ENCODE data around the gene KRT35.
"Not testable (repeated sequence)": the region's sequence is repeated elsewhere in the genome, so short reads cannot be mapped to it uniquely, and the experiment has no call there.

The KRT35 gene

GRCh38 chr17:41434005-41434404 lies 46.9 kb downstream of the KRT35 start:
- Mint-ChIP-seq H3K36me3 (no peaks in the 10 kb centered on the region), H3K27ac (no peak overlapping the region), H3K27me3 (peaks cover 43% of the 10 kb centered on the region), H3K4me3 (no peak overlapping the region), H3K9me3 (no peaks in the 10 kb centered on the region), H3K4me1 (no peaks in the 10 kb centered on the region)
- no peak for ATAC-seq

GRCh38 chr17:41433586-41433985 lies 47.4 kb downstream of the KRT35 start:
- H3K9me3 Mint-ChIP-seq: no peaks in the 10 kb centered on the region
- ATAC-seq: no peak
- no peak overlapping the region for H3K27ac Mint-ChIP-seq
- H3K4me3 Mint-ChIP-seq: no peak overlapping the region
- H3K4me1 Mint-ChIP-seq: no peaks in the 10 kb centered on the region
- H3K27me3 Mint-ChIP-seq: peaks cover 47% of the 10 kb centered on the region
- no peaks in the 10 kb centered on the region for H3K36me3 Mint-ChIP-seq

GRCh38 chr17:41430376-41430775 lies 50.6 kb downstream of the KRT35 start:
- not testable (repeated sequence) for H3K4me3 Mint-ChIP-seq, ATAC-seq, H3K9me3 Mint-ChIP-seq, H3K36me3 Mint-ChIP-seq, H3K4me1 Mint-ChIP-seq, H3K27ac Mint-ChIP-seq
- peaks cover 53% of the 10 kb centered on the region for H3K27me3 Mint-ChIP-seq

GRCh38 chr17:41429667-41430066 lies 51.3 kb downstream of the KRT35 start:
- ATAC-seq: no peak
- no peak overlapping the region for H3K27ac Mint-ChIP-seq
- H3K27me3 Mint-ChIP-seq: peaks cover 53% of the 10 kb centered on the region
- H3K9me3 Mint-ChIP-seq: no peaks in the 10 kb centered on the region
- no peak overlapping the region for H3K4me3 Mint-ChIP-seq
- no peaks in the 10 kb centered on the region for H3K36me3 Mint-ChIP-seq
- H3K4me1 Mint-ChIP-seq: no peaks in the 10 kb centered on the region

GRCh38 chr17:41428591-41429291 lies 52.2 kb downstream of the KRT35 start:
- Mint-ChIP-seq H3K36me3 (no peaks in the 10 kb centered on the region), H3K27me3 (peaks cover 46% of the 10 kb centered on the region), H3K27ac (no peak overlapping the region), H3K4me1 (no peaks in the 10 kb centered on the region), H3K4me3 (no peak overlapping the region), H3K9me3 (no peaks in the 10 kb centered on the region)
- no peak for ATAC-seq

Data from stimulated activated memory B cell treated with anti-CD40 and anti-IgM and Interleukin-4, amounts not matched to agents 10 μg/mL and 1 μg/mL and 100 μg/mL, for 72 hours (primary cell).